LNCaP clone FGC (cell line): Measurements from ENCODE around the gene MTARC1.

ENCODE experiments used
- DNase-seq: peaks from one replicate; pipeline ENCODE4 v3.0.0-alpha.2; 2011; ENCODE audit warnings: low read depth
- H3K4me3 ChIP-seq: 2 replicates; pipeline ENCODE4 v1.5.1; 2011; ENCODE audit warnings: mild to moderate bottlenecking, low read depth, low read length, control low read depth
- CTCF ChIP-seq: IDR thresholded peaks from 2 replicates; pipeline ENCODE4 v1.5.1; 2012; ENCODE audit warnings: mild to moderate bottlenecking; ENCODE audit not compliant: control insufficient read depth, insufficient read depth; ENCODE audit errors: extremely low read depth

The MTARC1 gene

GRCh38 chr1:220788900-220789299, 2.2 kb downstream of the MTARC1 start:
- H3K4me3 ChIP-seq = no peak overlapping the region
- DNase-seq = no peak
- TF ChIP-seq CTCF = no peak

- H3K4me3 ChIP-seq = no peak overlapping the region
- TF ChIP-seq CTCF = no peak
- no peak for DNase-seq
These were observed 2.9 kb downstream of the MTARC1 start for GRCh38 chr1:220789532-220790147.

- TF ChIP-seq CTCF = no peak
- H3K4me3 ChIP-seq = no peak overlapping the region
These were observed 4.6 kb downstream of the MTARC1 start for GRCh38 chr1:220791285-220791684.

GRCh38 chr1:220791956-220792355, 5.2 kb downstream of the MTARC1 start:
- DNase-seq = no peak
- TF ChIP-seq CTCF = no peak
- no peak overlapping the region for H3K4me3 ChIP-seq

More at GRCh38 chr1:220791285-220791684, 4.6 kb downstream of the MTARC1 start:
- DNase-seq = no peak

- H3K4me3 ChIP-seq = no peak overlapping the region
- no peak for TF ChIP-seq CTCF
These were observed 9.8 kb downstream of the MTARC1 start for GRCh38 chr1:220796530-220796929.

GRCh38 chr1:220797044-220797443, 10.3 kb downstream of the MTARC1 start:
- TF ChIP-seq CTCF = no peak
- no peak for DNase-seq
- no peak overlapping the region for H3K4me3 ChIP-seq

More at GRCh38 chr1:220796530-220796929, 9.8 kb downstream of the MTARC1 start:
- no peak for DNase-seq

GRCh38 chr1:220797553-220797952, 10.8 kb downstream of the MTARC1 start:
- DNase-seq = no peak
- no peak for TF ChIP-seq CTCF
- H3K4me3 ChIP-seq = no peak overlapping the region
